ENCODE results near the gene MRPL1.

GRCh38 chr4:77930154-77930639, 67.6 kb downstream of the MRPL1 start:
- TF ChIP-seq CTCF (conservative IDR thresholded peaks at IDR 0.05; ENCODE audit: low read length): no peak
- no peak for TF ChIP-seq EZH2phosphoT487 (IDR thresholded peaks at IDR 0.05; ENCODE audit: borderline replicate concordance)
